HG03521 (cell line): Measurements from ENCODE around the gene MICU1.
"Not testable (repeated sequence)": the region's sequence is repeated elsewhere in the genome, so short reads cannot be mapped to it uniquely, and the experiment has no call there.

Experiments
- ATAC-seq: cut with Tn5 transposase; IDR thresholded peaks from one replicate; pipeline ENCODE4 v1.9.1; 2021; ENCODE audit warnings: mild to moderate bottlenecking, moderate library complexity; ENCODE audit not compliant: unreplicated experiment

MICU1 gene

GRCh38 chr10:72508033-72508432, 117.8 kb downstream of the MICU1 start:
- no peak for ATAC-seq

GRCh38 chr10:72506474-72506873, 119.4 kb downstream of the MICU1 start:
- no peak for ATAC-seq

- ATAC-seq: no peak
Measured at GRCh38 chr10:72505435-72505834, 120.4 kb downstream of the MICU1 start.

GRCh38 chr10:72503694-72504438, 122.0 kb downstream of the MICU1 start:
- ATAC-seq: no peak

GRCh38 chr10:72503241-72503640, 122.6 kb downstream of the MICU1 start:
- ATAC-seq: no peak

GRCh38 chr10:72502581-72502980, 123.3 kb downstream of the MICU1 start:
- ATAC-seq: no peak

GRCh38 chr10:72499701-72500100, 126.2 kb downstream of the MICU1 start:
- ATAC-seq: no peak

GRCh38 chr10:72490951-72491350, 134.9 kb downstream of the MICU1 start:
- no peak for ATAC-seq

GRCh38 chr10:72487521-72487920, 138.4 kb downstream of the MICU1 start:
- ATAC-seq: no peak

GRCh38 chr10:72487116-72487515, 138.8 kb downstream of the MICU1 start:
- ATAC-seq: no peak

- ATAC-seq: no peak
Measured at GRCh38 chr10:72485701-72486100, 140.2 kb downstream of the MICU1 start.

- ATAC-seq: no peak
Measured at GRCh38 chr10:72484521-72484920, 141.4 kb downstream of the MICU1 start.

GRCh38 chr10:72483471-72483870, 142.4 kb downstream of the MICU1 start:
- no peak for ATAC-seq

GRCh38 chr10:72480861-72481260, 145.0 kb downstream of the MICU1 start:
- no peak for ATAC-seq

GRCh38 chr10:72477463-72477862, 148.4 kb downstream of the MICU1 start:
- no peak for ATAC-seq

- no peak for ATAC-seq
Measured at GRCh38 chr10:72472306-72472705, 153.6 kb downstream of the MICU1 start.

- ATAC-seq: no peak
Measured at GRCh38 chr10:72470666-72471065, 155.2 kb downstream of the MICU1 start.

- not testable (repeated sequence) for ATAC-seq
Measured at GRCh38 chr10:72467064-72467463, 158.8 kb downstream of the MICU1 start.

GRCh38 chr10:72466018-72466417, 159.9 kb downstream of the MICU1 start:
- no peak for ATAC-seq

GRCh38 chr10:72464438-72464837, 161.4 kb downstream of the MICU1 start:
- ATAC-seq: no peak

- ATAC-seq: no peak
Measured at GRCh38 chr10:72462261-72462660, 163.6 kb downstream of the MICU1 start.

- no peak for ATAC-seq
Measured at GRCh38 chr10:72461085-72461484, 164.8 kb downstream of the MICU1 start.

- ATAC-seq: no peak
Measured at GRCh38 chr10:72460284-72460876, 165.5 kb downstream of the MICU1 start.
